Stimulated activated naive B cell treated with anti-CD40 and anti-IgM and Interleukin-4, amounts not matched to agents 10 μg/mL and 1 μg/mL and 100 μg/mL, for 72 hours (primary cell): Measurements from ENCODE around the gene CTRL.

Experiments
- ATAC-seq, 2 donors: fragments of 150-1000 bp; cut with Tn5 transposase; replicated peaks; 2 replicates each; pipeline ENCODE4 v1.10.0; 2021; ENCODE audit warnings: moderate library complexity in 1 of 2
- DNase-seq: peaks from one replicate; pipeline ENCODE4 v3.0.0; 2021
- H3K27ac Mint-ChIP-seq: one replicate; pipeline ENCODE4 v1.8.0; 2022; ENCODE audit warnings: mild to moderate bottlenecking, mixed read lengths
- H3K27me3 Mint-ChIP-seq, 2 donors: one replicate each; pipeline ENCODE4 v1.8.0; 2022; ENCODE audit warnings: mixed read lengths in 2 of 2
- H3K36me3 Mint-ChIP-seq, 2 donors: one replicate each; pipeline ENCODE4 v1.8.0; 2022; ENCODE audit warnings: mixed read lengths in 2 of 2, mild to moderate bottlenecking in 1 of 2
- H3K4me1 Mint-ChIP-seq, 2 donors: one replicate each; pipeline ENCODE4 v1.8.0; 2022; ENCODE audit warnings: mixed read lengths in 2 of 2, mild to moderate bottlenecking in 1 of 2
- H3K4me3 Mint-ChIP-seq, 2 donors: one replicate each; pipeline ENCODE4 v1.8.0; 2022; ENCODE audit warnings: mild to moderate bottlenecking in 2 of 2, mixed read lengths in 2 of 2, moderate library complexity in 1 of 2
- H3K9me3 Mint-ChIP-seq, 2 donors: one replicate each; pipeline ENCODE4 v1.8.0; 2022; ENCODE audit warnings: mixed read lengths in 2 of 2, mild to moderate bottlenecking in 1 of 2

Gene CTRL

DNA sequence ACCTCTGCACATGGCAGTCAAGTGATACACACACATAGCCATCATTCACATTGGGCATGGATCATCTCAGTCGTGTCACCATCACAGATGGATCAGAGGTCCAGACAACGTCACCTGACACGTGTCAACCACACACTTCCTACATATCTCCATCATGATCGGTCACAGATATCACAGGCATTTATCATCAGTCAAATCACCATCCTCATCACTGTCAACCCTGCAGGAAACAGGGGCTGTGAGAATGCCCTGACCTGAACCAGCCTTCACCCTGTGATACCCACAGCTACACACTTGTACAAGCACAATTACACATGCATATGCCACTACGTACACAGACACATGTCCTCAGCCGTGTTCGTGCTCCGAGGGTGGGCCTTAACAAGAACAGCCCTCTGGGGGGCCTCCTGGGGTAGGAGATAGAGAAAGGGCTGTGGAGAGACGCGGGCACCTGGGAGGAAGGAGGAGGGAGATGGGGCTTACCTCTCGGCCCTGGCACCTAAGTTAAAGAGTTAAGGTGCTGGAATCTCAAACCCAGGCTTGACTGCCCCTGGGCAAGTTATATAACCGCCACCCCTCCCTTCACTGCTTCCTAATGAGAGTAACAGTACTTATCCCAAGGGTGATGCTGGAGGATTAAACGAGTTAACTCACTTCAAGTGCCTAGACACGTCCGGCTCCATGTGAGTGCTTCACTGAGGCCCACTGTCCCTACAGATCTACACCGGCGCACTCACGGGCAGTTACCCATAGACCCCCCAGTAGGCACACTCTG lies 35.7 kb upstream of the CTRL start:
- no peaks in the 10 kb centered on the region for H3K9me3 Mint-ChIP-seq
- peak; percentile 1 to 3 for ATAC-seq
- DNase-seq: no peak

DNA sequence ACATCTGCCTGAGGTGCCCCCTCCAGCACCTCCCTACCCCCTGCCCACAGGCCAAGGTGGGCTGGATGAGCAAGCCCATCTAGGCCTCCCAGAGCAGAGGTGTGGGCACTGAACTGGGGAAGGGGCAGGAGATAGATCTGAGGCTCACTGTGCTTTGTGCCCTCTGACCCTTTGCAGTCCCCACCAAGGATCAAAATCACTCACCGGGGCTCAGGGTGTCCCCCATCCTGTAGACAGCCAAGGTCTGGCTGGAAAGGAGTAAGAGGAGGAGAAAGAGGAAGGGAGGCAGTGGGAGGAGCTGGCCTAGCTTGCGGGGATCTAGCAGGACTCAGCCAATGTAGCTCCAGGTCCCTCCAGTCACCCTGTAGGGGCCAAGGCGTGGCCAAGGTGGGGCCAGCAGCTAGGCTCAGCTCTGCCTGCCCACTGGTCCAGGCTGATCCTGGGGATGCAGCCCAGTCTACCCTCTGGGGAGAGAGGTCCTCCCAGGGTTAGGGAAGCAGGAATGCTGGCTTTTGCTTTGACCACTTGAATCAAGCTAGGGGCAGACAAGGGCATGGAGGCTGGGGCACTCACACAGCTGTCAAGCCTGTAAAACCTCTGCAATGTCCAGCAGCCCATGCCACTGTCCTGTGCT lies 35.0 kb upstream of the CTRL start:
- peak overlapping the region; percentile 42 for H3K27ac Mint-ChIP-seq
- no peaks in the 10 kb centered on the region for H3K27me3 Mint-ChIP-seq
- peak overlapping the region; percentile 92 to 100 for H3K4me3 Mint-ChIP-seq
- H3K36me3 Mint-ChIP-seq: peaks cover 17 to 28% of the 10 kb centered on the region in 2 donors
- H3K9me3 Mint-ChIP-seq: no peaks in the 10 kb centered on the region
- H3K4me1 Mint-ChIP-seq: peaks cover 33 to 51% of the 10 kb centered on the region in 2 donors
- no peak for ATAC-seq
- DNase-seq: no peak

More for the DNA sequence above, 35.7 kb upstream of the CTRL start:
- Mint-ChIP-seq H3K4me3 (peak overlapping the region; percentile 92 to 100), H3K4me1 (peaks cover 33 to 50% of the 10 kb centered on the region in 2 donors), H3K27me3 (no peaks in the 10 kb centered on the region), H3K36me3 (peaks cover 10 to 21% of the 10 kb centered on the region in 2 donors), H3K27ac (peak overlapping the region; percentile 96)

GRCh38 chr16:67965668-67966548 lies 34.2 kb upstream of the CTRL start:
- Mint-ChIP-seq H3K9me3 (no peaks in the 10 kb centered on the region), H3K27ac (peak overlapping the region; percentile 42), H3K4me1 (peaks cover 33 to 51% of the 10 kb centered on the region in 2 donors), H3K27me3 (no peaks in the 10 kb centered on the region), H3K36me3 (peaks cover 24 to 35% of the 10 kb centered on the region in 2 donors), H3K4me3 (no peak overlapping the region)
- no peak for DNase-seq
- no peak for ATAC-seq

DNA sequence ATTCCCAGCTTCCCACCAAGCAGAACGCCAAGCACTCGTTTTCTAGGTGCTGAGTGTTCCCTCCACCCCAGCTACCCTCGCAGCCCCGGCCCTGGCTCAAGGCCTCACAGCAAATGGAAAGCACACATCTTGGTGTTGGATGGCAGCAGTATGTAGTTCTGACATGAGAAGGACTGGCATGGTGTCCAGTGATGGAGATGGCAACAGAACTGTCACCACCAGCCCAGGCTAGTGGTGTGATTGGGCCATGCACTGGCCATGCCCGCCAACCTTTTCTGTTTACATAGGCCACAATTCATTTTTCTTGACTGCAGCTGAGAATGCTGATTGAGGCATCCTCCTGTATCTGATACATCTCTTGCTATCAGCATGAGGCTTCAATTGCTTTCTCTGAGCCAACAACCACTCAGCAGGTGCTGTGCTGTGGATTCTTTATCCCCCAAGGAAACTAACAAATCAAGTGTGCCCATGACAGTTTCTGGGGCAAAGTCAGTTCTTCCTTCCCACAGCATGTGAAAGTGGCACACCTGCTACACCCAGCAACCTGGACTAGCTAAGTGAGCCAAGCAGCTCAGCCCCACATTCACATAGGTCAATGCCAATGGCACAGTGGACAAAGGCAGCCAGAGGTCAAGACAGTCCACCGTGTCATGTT lies 32.9 kb upstream of the CTRL start:
- H3K27ac Mint-ChIP-seq: no peak overlapping the region
- no peaks in the 10 kb centered on the region for H3K27me3 Mint-ChIP-seq
- H3K9me3 Mint-ChIP-seq: no peaks in the 10 kb centered on the region
- peaks cover 30 to 47% of the 10 kb centered on the region in 2 donors for H3K36me3 Mint-ChIP-seq
- no peak for DNase-seq
- no peak overlapping the region for H3K4me3 Mint-ChIP-seq
- H3K4me1 Mint-ChIP-seq: peaks cover 30 to 50% of the 10 kb centered on the region in 2 donors
- no peak for ATAC-seq

GRCh38 chr16:67963662-67964321 lies 32.1 kb upstream of the CTRL start:
- Mint-ChIP-seq H3K4me1 (peaks cover 27 to 43% of the 10 kb centered on the region in 2 donors), H3K36me3 (peaks cover 33 to 47% of the 10 kb centered on the region in 2 donors), H3K27ac (no peak overlapping the region), H3K27me3 (no peaks in the 10 kb centered on the region), H3K4me3 (no peak overlapping the region), H3K9me3 (no peaks in the 10 kb centered on the region)
- DNase-seq (no peak), ATAC-seq (no peak)

GRCh38 chr16:67963292-67963661 lies 31.6 kb upstream of the CTRL start:
- ATAC-seq (no peak), DNase-seq (no peak)
- H3K27me3 Mint-ChIP-seq: no peaks in the 10 kb centered on the region
- H3K27ac Mint-ChIP-seq: no peak overlapping the region
- no peak overlapping the region for H3K4me3 Mint-ChIP-seq
- peaks cover 38 to 51% of the 10 kb centered on the region in 2 donors for H3K36me3 Mint-ChIP-seq
- peaks cover 27 to 43% of the 10 kb centered on the region in 2 donors for H3K4me1 Mint-ChIP-seq
- no peaks in the 10 kb centered on the region for H3K9me3 Mint-ChIP-seq

GRCh38 chr16:67962135-67962534 lies 30.5 kb upstream of the CTRL start:
- Mint-ChIP-seq H3K36me3 (peaks cover 44 to 58% of the 10 kb centered on the region in 2 donors), H3K27me3 (no peaks in the 10 kb centered on the region), H3K27ac (no peak overlapping the region), H3K4me3 (no peak overlapping the region), H3K4me1 (peaks cover 22 to 34% of the 10 kb centered on the region in 2 donors), H3K9me3 (no peaks in the 10 kb centered on the region)
- ATAC-seq (no peak), DNase-seq (no peak)

GRCh38 chr16:67961551-67961957 lies 29.9 kb upstream of the CTRL start:
- peaks cover 17 to 29% of the 10 kb centered on the region in 2 donors for H3K4me1 Mint-ChIP-seq
- DNase-seq: no peak
- no peak overlapping the region for H3K4me3 Mint-ChIP-seq
- H3K27ac Mint-ChIP-seq: no peak overlapping the region
- H3K9me3 Mint-ChIP-seq: no peaks in the 10 kb centered on the region
- no peak for ATAC-seq
- H3K36me3 Mint-ChIP-seq: peaks cover 44 to 57% of the 10 kb centered on the region in 2 donors
- H3K27me3 Mint-ChIP-seq: no peaks in the 10 kb centered on the region

DNA sequence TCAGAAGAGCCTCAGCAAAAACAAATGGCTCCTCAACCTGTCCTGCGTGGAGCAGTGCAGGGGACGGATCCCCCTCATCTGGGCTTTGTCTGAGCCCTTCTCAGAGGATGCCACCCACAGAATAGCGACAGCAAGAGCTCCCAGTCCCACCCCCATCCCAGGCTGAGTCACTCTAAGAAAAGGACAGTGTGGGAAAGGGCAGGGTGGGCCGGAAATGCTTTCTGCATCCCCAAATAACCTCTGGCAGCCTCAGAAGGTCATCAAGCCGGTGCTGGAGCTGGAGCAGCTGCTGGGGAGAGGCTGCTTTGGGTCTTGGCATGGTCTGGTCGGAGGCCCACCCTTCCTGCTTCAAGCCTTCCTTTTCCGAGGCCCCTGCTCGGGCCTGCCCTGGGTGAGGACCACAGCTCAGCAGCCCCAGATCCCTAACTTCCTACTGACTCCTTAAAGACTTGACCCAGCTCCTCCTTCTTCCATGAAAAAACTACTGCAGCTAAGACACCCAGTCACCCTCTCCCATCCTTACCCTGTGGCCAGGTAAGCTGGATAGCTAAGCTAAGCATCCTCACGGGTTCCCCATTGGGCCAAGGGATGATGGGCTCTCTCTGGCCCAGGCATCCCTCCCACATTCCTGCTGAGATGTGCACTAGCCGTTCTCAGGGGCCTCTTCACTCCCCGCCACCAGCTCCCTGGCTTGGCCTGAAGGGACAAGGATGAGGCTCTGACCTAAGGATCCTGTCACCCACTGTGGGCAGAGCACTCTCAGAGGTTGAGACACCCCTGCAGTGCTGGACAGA lies 28.1 kb upstream of the CTRL start:
- Mint-ChIP-seq H3K36me3 (peaks cover 42 to 56% of the 10 kb centered on the region in 2 donors), H3K27ac (no peak overlapping the region)

GRCh38 chr16:67957622-67958021 lies 26.0 kb upstream of the CTRL start:
- DNase-seq: no peak
- ATAC-seq: no peak
- Mint-ChIP-seq H3K4me1 (peaks cover 0 to 7% of the 10 kb centered on the region in 2 donors), H3K36me3 (peaks cover 46 to 60% of the 10 kb centered on the region in 2 donors), H3K27ac (no peak overlapping the region), H3K4me3 (no peak overlapping the region), H3K27me3 (no peaks in the 10 kb centered on the region), H3K9me3 (no peaks in the 10 kb centered on the region)

More for the DNA sequence above, 28.1 kb upstream of the CTRL start:
- Mint-ChIP-seq H3K9me3 (no peaks in the 10 kb centered on the region), H3K4me3 (no peak overlapping the region), H3K4me1 (peaks cover 2 to 13% of the 10 kb centered on the region in 2 donors), H3K27me3 (no peaks in the 10 kb centered on the region)
- no peak for DNase-seq
- no peak for ATAC-seq

DNA sequence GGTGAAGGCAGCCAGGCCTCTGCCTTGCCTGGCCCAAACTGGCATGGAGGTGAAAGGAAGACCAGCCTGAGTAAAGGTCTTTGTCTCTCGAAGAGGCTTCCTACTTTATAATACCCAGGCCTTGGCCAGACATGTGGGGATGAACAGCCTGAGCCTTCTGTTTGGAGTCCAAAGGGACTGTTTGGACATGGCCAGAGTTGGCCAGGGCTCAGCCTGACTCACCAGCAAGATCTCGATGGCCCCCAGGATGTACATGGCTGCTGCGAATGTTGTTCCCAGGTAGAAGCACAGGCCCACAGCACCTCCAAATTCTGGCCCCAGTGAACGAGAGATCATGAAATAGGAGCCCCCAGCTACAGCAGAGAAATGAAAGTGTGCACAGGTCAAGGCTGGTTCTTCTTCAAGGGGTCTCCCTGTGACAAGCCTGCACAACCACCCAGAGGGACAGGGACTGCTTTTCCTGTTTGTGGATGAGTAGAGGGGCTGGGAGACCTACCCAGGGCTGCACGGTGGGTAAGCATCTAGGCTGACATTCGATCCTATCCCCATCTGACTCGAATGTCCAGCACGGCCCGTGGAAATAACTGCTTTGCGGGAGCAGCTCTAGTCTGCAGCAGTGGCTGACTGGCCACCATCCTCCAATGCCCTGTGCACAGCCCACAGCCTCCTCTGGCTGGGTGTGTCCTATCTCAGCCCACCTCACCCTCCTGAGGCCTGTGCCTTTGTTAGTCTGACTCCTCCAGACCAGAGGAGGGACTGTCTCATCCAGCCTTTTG lies 22.9 kb upstream of the CTRL start:
- no peaks in the 10 kb centered on the region for H3K9me3 Mint-ChIP-seq
- H3K4me1 Mint-ChIP-seq: peaks cover 0 to under 1% of the 10 kb centered on the region in 2 donors
- no peaks in the 10 kb centered on the region for H3K27me3 Mint-ChIP-seq
- no peak overlapping the region for H3K27ac Mint-ChIP-seq
- H3K4me3 Mint-ChIP-seq: no peak overlapping the region
- DNase-seq (no peak), ATAC-seq (no peak)
- peaks cover 42 to 45% of the 10 kb centered on the region in 2 donors for H3K36me3 Mint-ChIP-seq

DNA sequence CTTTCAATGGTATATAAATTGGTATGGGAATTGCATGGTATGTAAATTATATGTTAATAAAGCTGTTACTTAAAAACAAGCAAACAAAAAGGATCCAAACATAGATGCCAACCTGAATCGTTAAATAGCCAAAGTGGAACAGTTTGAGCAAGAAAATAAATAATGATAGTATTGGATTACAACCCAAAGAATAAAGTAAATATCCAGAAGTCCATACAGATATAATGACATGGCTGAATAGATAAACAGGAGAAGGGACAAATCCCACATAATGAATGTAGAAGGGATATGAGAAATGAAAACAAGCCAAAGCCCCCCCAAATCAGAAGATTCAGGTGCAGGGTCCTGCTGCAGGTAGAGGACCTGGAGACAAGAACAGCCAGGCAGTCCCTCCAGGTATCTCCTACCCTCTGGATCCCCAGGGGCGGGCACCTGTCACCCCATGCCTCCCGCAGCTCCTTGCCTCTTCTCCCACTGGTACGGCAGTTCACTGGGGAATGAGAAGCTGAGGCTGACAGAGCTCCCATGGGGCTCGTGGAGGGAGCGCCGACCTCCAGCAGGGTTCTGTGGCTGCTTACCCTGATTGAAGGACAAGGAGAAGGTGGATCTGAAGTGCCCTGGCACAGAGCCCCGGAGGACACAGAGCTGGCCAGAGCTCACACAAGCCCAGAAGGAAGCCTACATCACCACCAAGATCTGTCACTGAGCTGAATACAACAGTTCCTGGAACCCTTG lies 22.1 kb upstream of the CTRL start:
- no peaks in the 10 kb centered on the region for H3K27me3 Mint-ChIP-seq
- peak overlapping the region; percentile 65 for H3K27ac Mint-ChIP-seq
- no peaks in the 10 kb centered on the region for H3K4me1 Mint-ChIP-seq
- ATAC-seq (no peak), DNase-seq (no peak)
- no peak overlapping the region for H3K4me3 Mint-ChIP-seq
- H3K36me3 Mint-ChIP-seq: peaks cover 40 to 45% of the 10 kb centered on the region in 2 donors
- H3K9me3 Mint-ChIP-seq: no peaks in the 10 kb centered on the region
